ENCODE data around the gene FAM193A. TPM values are rescaled to one million over a fixed set of nuclear protein-coding genes. Genes with fewer than 3 reads are reported as not detected.
A peak's percentile ranks its signal among the peaks of the same experiment; 100 is the strongest.

The FAM193A gene
- total RNA-seq, 4 donors from 2014 or later: 16.7 to 18.9 (median 18.0) TPM

DNA sequence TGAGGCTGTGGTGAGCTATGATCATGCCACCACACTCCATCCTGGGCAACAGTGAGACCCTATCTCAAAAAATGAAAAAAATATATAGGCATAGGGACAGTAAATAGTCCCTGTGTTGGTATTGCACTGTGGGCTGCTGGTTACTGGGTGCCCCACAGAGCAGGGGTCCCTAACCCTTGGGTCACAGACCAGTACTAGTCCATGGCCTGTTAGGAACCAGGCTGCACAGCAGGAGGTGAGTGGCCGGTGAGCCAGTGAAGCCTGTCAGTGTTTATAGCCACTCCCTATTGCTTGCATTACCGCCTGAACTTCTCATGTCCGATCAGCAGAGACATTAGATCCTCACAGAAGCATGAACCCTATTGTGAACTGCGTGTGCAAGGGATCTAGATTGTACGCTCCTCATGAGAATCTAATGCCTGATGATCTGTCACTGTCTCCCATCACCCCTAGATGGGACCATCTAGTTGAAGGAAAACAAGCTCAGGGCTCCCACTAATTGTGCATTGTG is 113.2 kb downstream of the FAM193A start:
- TF ChIP-seq, protein P1, sequence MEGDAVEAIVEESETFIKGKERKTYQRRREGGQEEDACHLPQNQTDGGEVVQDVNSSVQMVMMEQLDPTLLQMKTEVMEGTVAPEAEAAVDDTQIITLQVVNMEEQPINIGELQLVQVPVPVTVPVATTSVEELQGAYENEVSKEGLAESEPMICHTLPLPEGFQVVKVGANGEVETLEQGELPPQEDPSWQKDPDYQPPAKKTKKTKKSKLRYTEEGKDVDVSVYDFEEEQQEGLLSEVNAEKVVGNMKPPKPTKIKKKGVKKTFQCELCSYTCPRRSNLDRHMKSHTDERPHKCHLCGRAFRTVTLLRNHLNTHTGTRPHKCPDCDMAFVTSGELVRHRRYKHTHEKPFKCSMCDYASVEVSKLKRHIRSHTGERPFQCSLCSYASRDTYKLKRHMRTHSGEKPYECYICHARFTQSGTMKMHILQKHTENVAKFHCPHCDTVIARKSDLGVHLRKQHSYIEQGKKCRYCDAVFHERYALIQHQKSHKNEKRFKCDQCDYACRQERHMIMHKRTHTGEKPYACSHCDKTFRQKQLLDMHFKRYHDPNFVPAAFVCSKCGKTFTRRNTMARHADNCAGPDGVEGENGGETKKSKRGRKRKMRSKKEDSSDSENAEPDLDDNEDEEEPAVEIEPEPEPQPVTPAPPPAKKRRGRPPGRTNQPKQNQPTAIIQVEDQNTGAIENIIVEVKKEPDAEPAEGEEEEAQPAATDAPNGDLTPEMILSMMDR (IDR thresholded peaks at IDR 0.05 in 4 of 5, conservative IDR thresholded peaks at IDR 0.05 in 1 of 5): no peak
- TF ChIP-seq POLR2A (IDR thresholded peaks at IDR 0.05): no peak
- intact Hi-C loops (cut with DNase I; ENCODE audit: low total_unique reads) (no loop called here), in situ Hi-C loops (cut with MboI; ENCODE audit: low sequenced_read_pairs in 4 of 4) (no loop called here)
- peaks cover 0 to 10% of the 10 kb centered on the region in 2 donors for H3K4me1 ChIP-seq
- ATAC-seq (no peak), DNase-seq (no peak)
- no peaks in the 10 kb centered on the region for H3K9me3 ChIP-seq
- peaks cover 0 to 23% of the 10 kb centered on the region in 2 donors for H3K36me3 ChIP-seq
- H3K4me3 ChIP-seq: no peak overlapping the region
- no peaks in the 10 kb centered on the region for H3K27me3 ChIP-seq
- H3K27ac ChIP-seq: peak overlapping the region in 1 of 4 donors; percentile 31

- H3K4me1 ChIP-seq: peaks cover 0 to 10% of the 10 kb centered on the region in 2 donors
- H3K4me3 ChIP-seq: no peak overlapping the region
- H3K9me3 ChIP-seq: no peaks in the 10 kb centered on the region
- intact Hi-C loops (cut with DNase I; ENCODE audit: low total_unique reads) (no loop called here), in situ Hi-C loops (cut with MboI; ENCODE audit: low sequenced_read_pairs in 4 of 4) (no loop called here)
- H3K27me3 ChIP-seq: no peaks in the 10 kb centered on the region
- TF ChIP-seq POLR2A (IDR thresholded peaks at IDR 0.05): no peak
- TF ChIP-seq, protein P1 (IDR thresholded peaks at IDR 0.05 in 4 of 5, conservative IDR thresholded peaks at IDR 0.05 in 1 of 5): no peak
- ATAC-seq (peak in 1 of 2 donors; percentile 60), DNase-seq (peak in 1 of 2 donors; percentile 16)
- peaks cover 0 to 23% of the 10 kb centered on the region in 2 donors for H3K36me3 ChIP-seq
- H3K27ac ChIP-seq: peak overlapping the region in 1 of 4 donors; percentile 30
Measured at GRCh38 chr4:2650276-2650675, 113.8 kb downstream of the FAM193A start.

DNA sequence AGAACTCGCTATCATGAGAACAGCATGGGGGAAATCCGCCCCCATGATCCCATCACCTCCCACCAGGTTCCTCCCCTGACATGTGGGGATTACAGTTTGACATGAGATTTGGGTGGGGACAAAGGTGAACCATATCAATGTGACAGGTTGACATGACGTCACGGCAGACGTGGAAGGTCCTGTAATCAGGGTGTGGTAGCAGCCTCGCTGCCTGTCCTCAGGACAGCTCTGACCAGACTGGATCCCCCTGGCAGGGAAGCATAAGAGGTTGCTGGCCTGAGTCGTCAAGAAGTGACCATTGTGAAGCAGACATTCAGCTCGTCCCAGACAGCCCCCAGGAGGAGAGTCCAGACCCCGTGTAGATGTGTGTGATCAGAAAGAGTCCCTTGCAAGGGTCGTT is 115.1 kb downstream of the FAM193A start:
- Histone ChIP-seq H3K27ac (no peak overlapping the region), H3K27me3 (no peaks in the 10 kb centered on the region), H3K9me3 (no peaks in the 10 kb centered on the region), H3K36me3 (peaks cover 0 to 22% of the 10 kb centered on the region in 2 donors), H3K4me3 (no peak overlapping the region), H3K4me1 (peaks cover 0 to 10% of the 10 kb centered on the region in 2 donors)
- DNase-seq: no peak
- no peak for ATAC-seq
- TF ChIP-seq, protein P1 (IDR thresholded peaks at IDR 0.05 in 4 of 5, conservative IDR thresholded peaks at IDR 0.05 in 1 of 5): no peak
- TF ChIP-seq POLR2A (IDR thresholded peaks at IDR 0.05): no peak
- intact Hi-C loops (cut with DNase I; ENCODE audit: low total_unique reads) (no loop called here), in situ Hi-C loops (cut with MboI; ENCODE audit: low sequenced_read_pairs in 4 of 4) (no loop called here)

DNA sequence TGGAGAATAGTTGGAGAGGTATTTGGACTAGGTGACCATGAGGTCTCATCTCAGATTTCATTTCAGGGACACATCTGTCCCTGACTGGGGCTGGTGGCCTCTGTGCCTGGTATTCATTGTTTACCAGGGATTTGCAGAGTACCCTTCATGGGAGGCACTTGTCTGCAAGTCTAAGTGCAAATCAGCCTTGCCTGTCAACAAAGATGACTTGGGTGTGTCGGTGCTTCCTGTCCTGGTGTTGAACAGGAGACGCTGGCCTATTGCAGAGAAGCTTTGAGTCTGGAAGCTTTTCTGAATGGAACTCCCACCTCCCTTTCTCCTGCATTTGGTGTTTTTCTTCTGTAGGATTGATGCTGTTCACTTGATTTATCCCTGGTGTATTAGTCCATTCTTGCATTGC is 115.6 kb downstream of the FAM193A start:
- Histone ChIP-seq H3K9me3 (no peaks in the 10 kb centered on the region), H3K4me1 (peaks cover 0 to 10% of the 10 kb centered on the region in 2 donors), H3K27me3 (no peaks in the 10 kb centered on the region), H3K36me3 (peaks cover 0 to 18% of the 10 kb centered on the region in 2 donors), H3K27ac (no peak overlapping the region), H3K4me3 (no peak overlapping the region)
- in situ Hi-C loops (cut with MboI; ENCODE audit: low sequenced_read_pairs in 4 of 4) (no loop called here), intact Hi-C loops (cut with DNase I; ENCODE audit: low total_unique reads) (no loop called here)
- no peak for ATAC-seq
- TF ChIP-seq, protein P1 (IDR thresholded peaks at IDR 0.05 in 4 of 5, conservative IDR thresholded peaks at IDR 0.05 in 1 of 5): no peak
- no peak for TF ChIP-seq POLR2A (IDR thresholded peaks at IDR 0.05)
- DNase-seq: no peak

All from gastrocnemius medialis (tissue), 4 donors.